Measurements from ENCODE around the gene RPS19BP1.

Gene RPS19BP1

GRCh38 chr22:39560127-39560526 is 27.6 kb upstream of the RPS19BP1 start:
- in situ Hi-C loops (cut with HindIII; ENCODE audit: low sequenced_read_pairs): loop anchor here (25.0 kb wide), 2 partner anchors 202 to 452 kb away; no protein-coding TSS in a partner anchor

GRCh38 chr22:39559456-39560105 is 27.0 kb upstream of the RPS19BP1 start:
- in situ Hi-C loops (cut with HindIII; ENCODE audit: low sequenced_read_pairs): loop anchor here (25.0 kb wide), 2 partner anchors 203 to 453 kb away; no protein-coding TSS in a partner anchor

DNA sequence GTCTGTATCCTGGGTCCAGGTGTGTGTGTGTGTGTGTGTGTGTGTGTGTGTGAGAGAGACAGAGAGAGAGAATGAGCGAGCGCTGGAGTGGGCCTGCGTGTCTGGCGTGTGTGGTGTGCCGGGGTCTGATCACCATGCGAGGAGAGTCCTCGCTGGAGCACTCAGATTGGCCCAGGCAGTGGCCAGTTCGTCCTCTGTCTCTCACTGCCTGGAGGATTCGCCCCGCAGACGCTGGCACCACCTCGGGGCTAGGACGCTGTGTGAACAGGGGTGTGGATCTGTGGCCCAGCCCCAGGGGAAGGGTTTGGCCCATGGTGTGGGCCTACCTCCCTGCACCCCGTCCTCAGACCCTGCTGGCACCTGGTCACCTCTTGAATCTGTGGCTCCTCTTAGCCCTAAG is 26.4 kb upstream of the RPS19BP1 start:
- in situ Hi-C loops (cut with HindIII; ENCODE audit: low sequenced_read_pairs): loop anchor here (25.0 kb wide), 2 partner anchors 203 to 453 kb away; no protein-coding TSS in a partner anchor

GRCh38 chr22:39558254-39558727 is 25.7 kb upstream of the RPS19BP1 start:
- in situ Hi-C loops (cut with HindIII; ENCODE audit: low sequenced_read_pairs): loop anchor here (25.0 kb wide), 2 partner anchors 204 to 454 kb away; no protein-coding TSS in a partner anchor

DNA sequence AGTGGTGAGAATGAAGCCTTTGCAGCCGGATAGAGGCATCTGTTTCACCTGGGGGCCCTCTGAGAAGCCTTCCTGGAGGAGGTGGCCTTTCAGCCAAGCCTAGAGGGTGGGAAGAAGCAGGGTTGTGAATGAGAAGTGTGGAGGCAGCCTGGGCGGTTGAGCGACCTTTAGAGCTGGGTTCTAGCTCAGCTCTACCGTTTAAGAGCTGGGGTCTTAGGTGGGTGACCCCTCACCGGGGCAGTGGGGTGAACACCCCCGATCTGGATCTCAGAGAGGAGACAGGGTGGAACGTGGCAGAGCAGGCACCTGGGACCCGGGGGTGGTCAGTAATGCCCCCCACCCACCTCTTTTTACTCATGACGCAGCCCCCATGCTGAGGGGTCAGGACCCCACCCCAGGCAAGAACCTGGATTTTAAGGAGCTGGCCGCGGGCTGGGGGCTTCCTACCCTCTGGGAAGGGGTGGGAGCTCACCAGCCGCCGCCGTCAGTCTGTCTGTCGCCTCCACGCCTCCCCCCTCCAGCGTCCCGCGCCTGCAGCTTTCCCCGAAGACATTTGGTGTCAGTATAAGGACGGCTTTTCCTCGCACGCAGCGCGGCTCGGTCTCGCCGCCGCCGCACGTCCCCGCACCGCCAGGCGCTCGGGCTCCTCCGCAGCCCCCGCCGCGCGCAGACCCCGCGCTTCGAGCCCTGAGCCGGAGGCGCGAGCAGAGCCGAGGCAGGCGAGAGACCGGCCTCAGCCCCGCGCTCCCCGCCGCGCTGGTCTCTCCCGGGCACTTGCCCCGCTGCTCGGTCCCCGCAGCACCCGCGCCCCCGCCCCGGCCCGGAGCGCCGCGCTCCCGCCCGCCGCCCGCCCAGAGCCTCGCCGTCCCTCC is 24.7 kb upstream of the RPS19BP1 start:
- in situ Hi-C loops (cut with HindIII; ENCODE audit: low sequenced_read_pairs): loop anchor here (25.0 kb wide), 2 partner anchors 205 to 455 kb away; no protein-coding TSS in a partner anchor

- in situ Hi-C loops (cut with HindIII; ENCODE audit: low sequenced_read_pairs): loop anchor here (25.0 kb wide), 2 partner anchors 208 to 458 kb away; no protein-coding TSS in a partner anchor
Observed at GRCh38 chr22:39554151-39554550, 21.6 kb upstream of the RPS19BP1 start.

DNA sequence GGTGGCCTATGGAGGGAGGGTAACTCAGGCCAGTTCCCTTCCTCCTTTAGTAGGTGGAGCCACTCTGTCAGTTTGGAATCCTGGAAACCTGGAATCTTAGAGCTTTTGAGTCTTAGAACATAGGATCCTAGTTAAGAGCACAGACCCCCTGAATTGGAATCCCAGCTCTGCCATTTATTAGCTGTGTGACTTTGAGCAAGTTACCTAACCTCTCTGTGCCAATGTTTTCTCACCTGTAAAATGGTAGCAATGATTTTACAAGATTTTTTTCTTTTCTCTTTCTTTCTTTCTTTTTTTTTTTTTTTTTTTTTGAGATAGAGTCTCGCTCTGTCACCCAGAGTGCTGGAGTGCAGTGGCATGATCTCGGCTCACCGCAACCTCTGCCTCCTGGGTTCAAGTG is 20.9 kb upstream of the RPS19BP1 start:
- in situ Hi-C loops (cut with HindIII; ENCODE audit: low sequenced_read_pairs): loop anchor here (25.0 kb wide), 2 partner anchors 209 to 459 kb away; no protein-coding TSS in a partner anchor

DNA sequence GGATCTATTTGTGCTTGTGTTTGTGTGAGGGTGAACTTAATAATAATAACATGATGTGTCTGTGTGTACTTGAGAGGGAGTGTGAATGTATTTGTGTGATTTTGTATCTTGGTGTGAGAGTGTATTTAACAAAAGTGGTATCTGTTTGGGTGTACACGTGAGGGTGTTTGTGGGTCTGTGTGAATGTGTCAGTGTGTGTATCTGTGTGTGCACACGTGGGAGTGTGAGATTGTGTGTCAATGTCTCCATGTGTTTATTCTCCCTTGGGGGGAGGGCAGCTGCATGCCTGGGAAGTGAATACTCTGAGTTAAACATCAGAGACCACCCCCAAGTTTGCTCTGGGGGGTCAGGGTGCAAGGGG is 15.0 kb upstream of the RPS19BP1 start:
- in situ Hi-C loops (cut with HindIII; ENCODE audit: low sequenced_read_pairs): no loop called here

GRCh38 chr22:39546889-39547586 is 14.5 kb upstream of the RPS19BP1 start:
- in situ Hi-C loops (cut with HindIII; ENCODE audit: low sequenced_read_pairs): no loop called here

DNA sequence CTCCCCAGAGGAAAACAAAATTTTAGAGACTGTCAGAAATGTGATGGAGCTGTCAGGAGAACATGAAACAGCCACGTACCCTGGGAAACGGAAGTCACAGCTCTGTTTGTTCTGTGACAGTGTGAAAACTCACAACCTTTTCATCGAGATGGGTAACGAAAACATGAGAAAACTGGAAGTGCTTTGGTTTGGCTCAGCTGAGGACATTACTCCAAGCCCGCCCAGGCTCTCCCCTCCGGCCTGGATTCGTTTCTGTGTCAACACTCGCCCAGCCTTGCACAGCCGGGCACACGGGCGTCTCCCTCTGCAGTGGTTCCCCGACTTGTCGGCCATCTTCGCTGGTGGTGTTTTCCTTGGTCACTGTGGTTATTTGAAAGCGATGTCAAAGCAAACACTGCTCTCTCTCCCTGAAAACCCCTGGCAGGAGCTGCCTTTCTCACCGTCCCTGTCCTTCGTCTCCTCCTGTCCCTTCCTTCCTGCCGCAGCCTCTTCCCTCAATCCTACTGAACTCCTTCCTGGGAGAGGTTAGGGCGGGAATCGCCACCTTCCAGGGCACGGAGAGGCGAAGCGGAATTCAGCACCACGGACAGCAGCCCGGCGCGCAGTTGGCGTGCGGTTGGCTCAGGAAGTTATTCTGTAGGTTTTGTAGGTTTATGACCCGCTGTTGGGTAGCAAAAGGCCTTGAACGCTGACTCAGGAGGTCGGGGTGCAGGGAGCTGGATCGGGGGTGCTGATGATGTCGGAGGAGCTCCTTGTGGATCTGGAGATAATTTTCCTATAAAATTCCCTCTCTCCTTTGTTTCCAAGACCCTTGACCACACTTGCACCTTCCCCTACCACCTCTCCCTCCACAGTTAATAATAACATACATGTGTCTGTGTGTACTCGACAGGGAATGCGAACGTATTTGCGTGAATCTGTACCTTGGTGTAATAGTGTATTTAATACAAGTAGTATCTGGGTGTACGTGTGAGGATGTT is 13.1 kb upstream of the RPS19BP1 start:
- in situ Hi-C loops (cut with HindIII; ENCODE audit: low sequenced_read_pairs): no loop called here

DNA sequence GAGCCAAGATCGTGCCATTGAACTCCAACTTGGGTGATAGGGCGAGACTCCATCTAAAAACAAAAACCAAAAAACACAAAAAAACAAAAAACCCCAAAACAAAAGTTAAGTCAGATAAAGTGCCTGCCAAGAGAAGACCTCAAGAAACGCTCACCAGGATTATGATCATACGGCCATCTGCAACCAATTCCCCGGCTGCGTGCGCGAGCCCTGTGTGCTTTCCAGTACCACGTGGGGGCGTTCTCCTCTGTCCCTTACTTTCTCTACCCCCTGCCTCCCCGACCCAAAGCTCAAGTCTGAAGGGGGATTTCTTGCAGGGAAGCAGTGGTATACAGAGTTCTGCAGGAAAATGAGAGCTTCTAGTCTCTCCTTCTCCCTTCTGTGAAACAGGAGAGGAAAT is 10.5 kb upstream of the RPS19BP1 start:
- in situ Hi-C loops (cut with HindIII; ENCODE audit: low sequenced_read_pairs): no loop called here

GRCh38 chr22:39537975-39538374 is 5.4 kb upstream of the RPS19BP1 start:
- in situ Hi-C loops (cut with HindIII; ENCODE audit: low sequenced_read_pairs): no loop called here

GRCh38 chr22:39536711-39537110 is 4.2 kb upstream of the RPS19BP1 start:
- in situ Hi-C loops (cut with HindIII; ENCODE audit: low sequenced_read_pairs): no loop called here

DNA sequence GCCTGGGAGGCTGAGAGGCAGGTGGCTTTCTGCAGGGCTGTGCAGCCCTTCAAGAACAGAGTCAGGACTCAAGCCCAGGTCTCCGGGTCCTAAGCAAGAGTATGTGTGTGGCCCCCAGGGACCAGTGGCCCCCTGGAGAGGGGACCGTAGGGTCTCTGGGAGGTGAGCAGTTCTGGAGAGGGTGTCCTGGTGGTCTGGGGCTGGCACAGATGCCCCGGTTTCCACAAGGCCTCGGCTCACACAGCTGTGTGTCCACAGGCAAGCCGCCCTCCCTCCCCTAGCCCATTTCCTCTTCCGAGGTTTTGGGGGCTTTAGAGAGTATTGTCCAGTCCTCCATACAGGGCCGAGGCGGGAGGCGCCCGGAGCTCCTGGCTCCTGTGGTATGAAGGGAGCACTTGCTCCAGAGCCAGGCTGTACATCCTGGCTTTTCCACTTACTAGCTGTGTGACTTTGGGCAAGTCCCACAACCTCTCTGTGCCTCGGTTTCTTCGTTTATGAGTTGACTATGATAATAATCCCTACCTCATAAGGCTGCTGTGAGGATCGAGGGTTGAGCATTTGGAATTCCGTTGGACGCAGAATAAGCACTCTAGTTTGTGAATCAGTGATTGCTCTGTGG is 3.4 kb upstream of the RPS19BP1 start:
- in situ Hi-C loops (cut with HindIII; ENCODE audit: low sequenced_read_pairs): no loop called here

GRCh38 chr22:39535357-39535725 is 2.8 kb upstream of the RPS19BP1 start:
- in situ Hi-C loops (cut with HindIII; ENCODE audit: low sequenced_read_pairs): no loop called here

DNA sequence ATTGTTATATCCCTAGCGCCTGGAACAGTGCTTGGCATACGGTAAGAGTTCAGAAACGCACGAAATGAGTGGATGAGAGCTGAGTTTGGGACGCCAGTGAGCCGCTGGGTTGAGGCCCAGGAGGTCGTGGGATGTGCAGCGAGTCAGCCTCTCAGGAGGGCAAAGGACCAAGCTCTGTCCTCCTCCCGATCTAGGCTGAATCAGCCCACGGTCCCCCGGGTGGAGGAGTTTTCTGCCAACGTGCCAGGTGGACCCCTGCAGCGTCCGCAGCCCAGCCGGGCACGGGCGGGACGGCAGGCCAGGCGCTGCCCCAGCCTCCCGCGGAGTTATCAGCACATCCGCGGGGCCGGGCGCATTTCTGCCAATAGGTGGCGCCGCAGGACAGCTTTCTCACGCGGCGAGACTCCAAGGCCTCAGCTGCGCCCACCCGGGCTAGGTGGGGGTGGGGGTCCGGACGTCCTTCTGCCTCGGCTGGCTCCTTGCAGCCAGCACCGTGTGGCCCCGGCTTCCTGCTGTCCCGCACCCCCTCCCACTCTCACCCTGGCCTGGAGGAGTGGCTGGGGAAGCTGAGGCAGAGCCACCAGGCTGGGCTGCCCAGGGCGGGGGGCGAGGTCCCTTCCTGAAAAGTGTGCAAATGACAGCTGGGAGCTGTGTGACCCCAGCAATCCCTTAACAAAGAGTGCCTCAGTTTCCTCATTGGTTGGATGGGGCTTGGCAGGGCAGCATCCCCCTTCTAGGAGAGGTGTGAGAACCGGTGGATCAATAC is 2.2 kb upstream of the RPS19BP1 start:
- in situ Hi-C loops (cut with HindIII; ENCODE audit: low sequenced_read_pairs): no loop called here

GRCh38 chr22:39534092-39534506 is 1.6 kb upstream of the RPS19BP1 start:
- in situ Hi-C loops (cut with HindIII; ENCODE audit: low sequenced_read_pairs): no loop called here

DNA sequence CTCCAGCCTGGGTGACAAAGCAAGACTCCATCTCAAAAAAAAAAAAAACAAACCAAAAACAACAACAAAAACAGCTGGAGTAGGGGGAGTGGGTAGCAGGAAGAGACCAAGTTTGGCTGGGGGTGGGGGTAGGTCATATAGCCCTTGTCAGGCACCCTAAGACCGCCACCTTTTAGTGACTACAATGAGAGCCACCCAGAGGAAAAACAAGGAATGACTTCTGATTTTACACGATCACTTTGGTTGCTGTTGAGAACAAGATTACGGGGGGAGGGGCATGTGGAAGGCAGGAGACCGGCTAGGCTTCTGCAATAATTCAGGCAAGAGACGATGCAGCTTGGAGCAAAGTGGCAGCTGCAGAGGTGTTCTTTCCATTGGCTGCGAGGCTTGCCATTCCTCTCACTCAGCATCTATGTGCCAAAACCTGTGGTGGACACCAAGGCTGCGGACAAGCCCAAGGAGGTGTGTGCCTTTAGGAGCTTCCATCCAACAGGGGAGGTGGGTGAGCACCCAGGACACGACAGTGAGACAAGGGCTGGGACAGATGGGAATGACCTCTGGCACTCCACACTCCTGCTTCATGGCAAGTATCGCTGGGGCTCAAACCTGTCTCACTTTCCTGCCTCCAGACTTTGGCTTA is 1.7 kb downstream of the RPS19BP1 start:
- in situ Hi-C loops (cut with HindIII; ENCODE audit: low sequenced_read_pairs): no loop called here
